Prostate gland (tissue), 2 donors: ENCODE data around the gene MTCH1.

Source experiments
- POLR2A ChIP-seq: fragments of 450-650 bp; IDR thresholded peaks from one replicate; pipeline ENCODE4 v1.6.1; 2016; ENCODE audit warnings: antibody characterized with exemption, mild to moderate bottlenecking
- TF ChIP-seq, protein P1 (sequence below), 4 experiments: fragments of 200-600 bp in 2 of 4; fragments of 450-650 bp in 2 of 4; sonication (generic) in 2 of 4; IDR thresholded peaks; 1 replicate in 3 of 4; 2 replicates in 1 of 4; pipeline ENCODE4 v1.5.1; 2016 to 2019; ENCODE audit warnings: antibody characterized with exemption in 4 of 4, mild to moderate bottlenecking in 2 of 4, moderate library complexity in 2 of 4

GRCh38 chr6:36955671-36956445 lies 30.1 kb downstream of the MTCH1 start:
- TF ChIP-seq, protein P1, sequence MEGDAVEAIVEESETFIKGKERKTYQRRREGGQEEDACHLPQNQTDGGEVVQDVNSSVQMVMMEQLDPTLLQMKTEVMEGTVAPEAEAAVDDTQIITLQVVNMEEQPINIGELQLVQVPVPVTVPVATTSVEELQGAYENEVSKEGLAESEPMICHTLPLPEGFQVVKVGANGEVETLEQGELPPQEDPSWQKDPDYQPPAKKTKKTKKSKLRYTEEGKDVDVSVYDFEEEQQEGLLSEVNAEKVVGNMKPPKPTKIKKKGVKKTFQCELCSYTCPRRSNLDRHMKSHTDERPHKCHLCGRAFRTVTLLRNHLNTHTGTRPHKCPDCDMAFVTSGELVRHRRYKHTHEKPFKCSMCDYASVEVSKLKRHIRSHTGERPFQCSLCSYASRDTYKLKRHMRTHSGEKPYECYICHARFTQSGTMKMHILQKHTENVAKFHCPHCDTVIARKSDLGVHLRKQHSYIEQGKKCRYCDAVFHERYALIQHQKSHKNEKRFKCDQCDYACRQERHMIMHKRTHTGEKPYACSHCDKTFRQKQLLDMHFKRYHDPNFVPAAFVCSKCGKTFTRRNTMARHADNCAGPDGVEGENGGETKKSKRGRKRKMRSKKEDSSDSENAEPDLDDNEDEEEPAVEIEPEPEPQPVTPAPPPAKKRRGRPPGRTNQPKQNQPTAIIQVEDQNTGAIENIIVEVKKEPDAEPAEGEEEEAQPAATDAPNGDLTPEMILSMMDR (IDR thresholded peaks at IDR 0.05): no peak
- TF ChIP-seq POLR2A: no peak
